ENCODE data around the gene PAX7.

- TF ChIP-seq CTCF (IDR thresholded peaks at IDR 0.05) (no peak), ZFX (IDR thresholded peaks at IDR 0.05; ENCODE audit: borderline replicate concordance) (no peak)
Observed at GRCh38 chr1:18734001-18734400, 103.4 kb downstream of the PAX7 start.
